ACC112 (cell line): Measurements from ENCODE around the gene MARCHF11.

Experiments
- H2AFZ ChIP-seq: fragments of 200-600 bp; sonication (generic); one replicate; pipeline ENCODE4 v1.6.0; 2017; ENCODE audit warnings: antibody characterized with exemption, low read length; ENCODE audit not compliant: unreplicated experiment
- H3K27ac ChIP-seq: fragments of 200-600 bp; sonication (generic); 2 replicates; pipeline ENCODE4 v1.5.1; 2014; ENCODE audit warnings: low read depth, mild to moderate bottlenecking, antibody characterized with exemption, low read length, moderate library complexity
- H3K27me3 ChIP-seq: fragments of 200-600 bp; sonication (generic); 2 replicates; pipeline ENCODE4 v1.6.1; 2014; ENCODE audit warnings: mild to moderate bottlenecking, antibody characterized with exemption, low read length, moderate library complexity, mixed read lengths; ENCODE audit not compliant: insufficient read depth
- H3K36me3 ChIP-seq: fragments of 200-600 bp; sonication (generic); 2 replicates; pipeline ENCODE4 v1.6.1; 2016; ENCODE audit warnings: mild to moderate bottlenecking, antibody characterized with exemption, low read length, moderate library complexity, mixed read lengths; ENCODE audit not compliant: insufficient read depth
- H3K4me1 ChIP-seq: fragments of 200-600 bp; sonication (generic); one replicate; pipeline ENCODE4 v1.6.1; 2016; ENCODE audit warnings: low read length, mixed read lengths; ENCODE audit not compliant: insufficient read depth, unreplicated experiment, control insufficient read depth
- H3K4me3 ChIP-seq: fragments of 200-600 bp; sonication (generic); 2 replicates; pipeline ENCODE4 v1.5.1; 2014; ENCODE audit warnings: mild to moderate bottlenecking, low read depth, low read length
- H3K79me2 ChIP-seq: fragments of 200-600 bp; sonication (generic); one replicate; pipeline ENCODE4 v1.6.0; 2016; ENCODE audit warnings: low read length; ENCODE audit not compliant: control insufficient read depth, unreplicated experiment, insufficient read depth

The MARCHF11 gene

GRCh38 chr5:16061163-16061562 lies 118.4 kb downstream of the MARCHF11 start:
- Histone ChIP-seq H3K36me3 (no peaks in the 10 kb centered on the region), H3K79me2 (no peaks in the 10 kb centered on the region), H3K27ac (no peak overlapping the region), H3K4me1 (no peaks in the 10 kb centered on the region), H3K27me3 (peaks cover 9% of the 10 kb centered on the region; the same call in 1 of the 2 replicates), H2AFZ (no peak overlapping the region), H3K4me3 (no peak overlapping the region)

- no peak overlapping the region for H3K27ac ChIP-seq
- no peaks in the 10 kb centered on the region for H3K36me3 ChIP-seq
- H3K27me3 ChIP-seq: peaks cover 9% of the 10 kb centered on the region; the same call in 1 of the 2 replicates
- no peak overlapping the region for H2AFZ ChIP-seq
- no peaks in the 10 kb centered on the region for H3K79me2 ChIP-seq
- no peaks in the 10 kb centered on the region for H3K4me1 ChIP-seq
- H3K4me3 ChIP-seq: no peak overlapping the region
These were observed 122.3 kb downstream of the MARCHF11 start for GRCh38 chr5:16057277-16057676.

GRCh38 chr5:16051246-16051755 lies 128.3 kb downstream of the MARCHF11 start:
- no peaks in the 10 kb centered on the region for H3K36me3 ChIP-seq
- H3K4me3 ChIP-seq: no peak overlapping the region
- no peak overlapping the region for H3K27ac ChIP-seq
- H3K79me2 ChIP-seq: no peaks in the 10 kb centered on the region
- H3K4me1 ChIP-seq: no peaks in the 10 kb centered on the region
- H3K27me3 ChIP-seq: no peaks in the 10 kb centered on the region
- no peak overlapping the region for H2AFZ ChIP-seq

GRCh38 chr5:16050414-16050813 lies 129.2 kb downstream of the MARCHF11 start:
- no peak overlapping the region for H3K4me3 ChIP-seq
- no peaks in the 10 kb centered on the region for H3K79me2 ChIP-seq
- no peak overlapping the region for H2AFZ ChIP-seq
- H3K4me1 ChIP-seq: no peaks in the 10 kb centered on the region
- H3K27ac ChIP-seq: no peak overlapping the region
- H3K27me3 ChIP-seq: no peaks in the 10 kb centered on the region
- H3K36me3 ChIP-seq: no peaks in the 10 kb centered on the region

- H3K36me3 ChIP-seq: no peaks in the 10 kb centered on the region
- H3K79me2 ChIP-seq: no peaks in the 10 kb centered on the region
- H3K27me3 ChIP-seq: peaks cover 3% of the 10 kb centered on the region; the same call in 1 of the 2 replicates
- H3K4me3 ChIP-seq: no peak overlapping the region
- H3K4me1 ChIP-seq: no peaks in the 10 kb centered on the region
- no peak overlapping the region for H2AFZ ChIP-seq
- no peak overlapping the region for H3K27ac ChIP-seq
These were observed 129.8 kb downstream of the MARCHF11 start for GRCh38 chr5:16049761-16050160.

GRCh38 chr5:16048132-16048531 lies 131.5 kb downstream of the MARCHF11 start:
- Histone ChIP-seq H3K36me3 (no peaks in the 10 kb centered on the region), H3K79me2 (no peaks in the 10 kb centered on the region), H2AFZ (no peak overlapping the region), H3K4me1 (no peaks in the 10 kb centered on the region), H3K27ac (no peak overlapping the region), H3K4me3 (no peak overlapping the region), H3K27me3 (peaks cover 6% of the 10 kb centered on the region; the same call in 1 of the 2 replicates)

- Histone ChIP-seq H3K79me2 (no peaks in the 10 kb centered on the region), H3K36me3 (no peaks in the 10 kb centered on the region), H3K4me3 (no peak overlapping the region), H3K27me3 (peaks cover 7% of the 10 kb centered on the region; the same call in 1 of the 2 replicates), H2AFZ (no peak overlapping the region), H3K4me1 (no peaks in the 10 kb centered on the region), H3K27ac (no peak overlapping the region)
These were observed 136.1 kb downstream of the MARCHF11 start for GRCh38 chr5:16043349-16043965.

GRCh38 chr5:16037121-16037845 lies 142.3 kb downstream of the MARCHF11 start:
- Histone ChIP-seq H3K27me3 (peaks cover 22% of the 10 kb centered on the region), H3K79me2 (no peaks in the 10 kb centered on the region), H3K27ac (no peak overlapping the region), H3K36me3 (no peaks in the 10 kb centered on the region), H3K4me3 (no peak overlapping the region), H3K4me1 (no peaks in the 10 kb centered on the region), H2AFZ (no peak overlapping the region)

GRCh38 chr5:16034319-16035001 lies 145.1 kb downstream of the MARCHF11 start:
- H3K4me3 ChIP-seq: no peak overlapping the region
- no peak overlapping the region for H3K27ac ChIP-seq
- no peaks in the 10 kb centered on the region for H3K79me2 ChIP-seq
- peaks cover 25% of the 10 kb centered on the region for H3K27me3 ChIP-seq
- H3K36me3 ChIP-seq: no peaks in the 10 kb centered on the region
- H3K4me1 ChIP-seq: no peaks in the 10 kb centered on the region
- H2AFZ ChIP-seq: no peak overlapping the region

- Histone ChIP-seq H3K4me3 (no peak overlapping the region), H3K27ac (no peak overlapping the region), H2AFZ (no peak overlapping the region), H3K27me3 (peaks cover 26% of the 10 kb centered on the region), H3K79me2 (no peaks in the 10 kb centered on the region), H3K4me1 (no peaks in the 10 kb centered on the region), H3K36me3 (no peaks in the 10 kb centered on the region)
These were observed 146.2 kb downstream of the MARCHF11 start for GRCh38 chr5:16033187-16033925.
